ENCODE results near the gene CCDC186. TPM values are rescaled to one million over a fixed set of nuclear protein-coding genes. Genes with fewer than 3 reads are reported as not detected.

The CCDC186 gene
- total and polyA plus RNA-seq, 2 of the 4 experiments (the other 2 are of a cell fraction) = 3.0 to 6.1 TPM

DNA sequence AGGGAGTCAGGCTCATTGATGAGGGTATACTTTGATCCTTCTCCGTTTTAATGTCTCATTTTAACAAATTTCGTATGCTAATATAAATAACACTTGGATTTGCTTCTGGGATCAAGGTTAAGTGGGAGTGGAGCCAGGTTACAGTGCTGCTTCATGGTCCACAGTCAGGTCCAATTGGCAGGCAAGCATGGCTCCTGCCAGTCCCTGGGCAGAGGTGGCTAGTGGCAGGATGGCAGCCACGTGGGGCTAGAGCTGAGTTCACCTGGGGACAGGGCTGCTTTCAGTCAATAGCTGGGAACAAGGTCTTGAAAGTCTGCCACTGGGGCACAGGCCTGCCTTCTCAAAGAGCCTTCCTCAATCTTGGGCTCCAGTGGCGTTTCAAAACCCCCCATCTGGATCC lies 49.1 kb upstream of the CCDC186 start:
- H3K27me3 ChIP-seq (ENCODE audit: control insufficient read depth, insufficient read depth, low read length) = peaks cover 18% of the 10 kb centered on the region
- CTCF ChIA-PET = no interaction called here

More for the DNA sequence above, 49.1 kb upstream of the CCDC186 start:
- Histone ChIP-seq H3K79me1 (ENCODE audit: low read depth in 1 of 2, low read length in 2 of 2) (no peaks in the 10 kb centered on the region), H2AFZ (replicated peaks; ENCODE audit: low read length, poor library complexity) (no peak overlapping the region), H4K20me1 (ENCODE audit: insufficient read depth, low read length) (no peaks in the 10 kb centered on the region), H4K8ac (ENCODE audit: low read depth in 2 of 2, low read length in 2 of 2) (no peak overlapping the region), H2BK5ac (ENCODE audit: low read depth, low read length, poor library complexity, severe bottlenecking) (no peak overlapping the region), H2AK9ac (replicated peaks; ENCODE audit: low read depth, low read length, poor library complexity) (no peak overlapping the region), H3K14ac (replicated peaks; ENCODE audit: low read depth, low read length) (no peak overlapping the region), H2BK120ac (ENCODE audit: low read depth, low read length) (no peak overlapping the region), H2AK5ac (ENCODE audit: low read depth, low read length) (no peak overlapping the region), H3K27ac (ENCODE audit: insufficient read depth, low read length) (no peak overlapping the region), H3K4me3 (ENCODE audit: insufficient read depth, low read depth, low read length) (no peak overlapping the region), H3K9me1 (ENCODE audit: insufficient read depth, low read length) (no peaks in the 10 kb centered on the region), H3K4me2 (ENCODE audit: low read depth, low read length) (no peak overlapping the region), H4K5ac (ENCODE audit: low read depth, low read length) (no peak overlapping the region), H3K18ac (ENCODE audit: low read depth, low read length) (no peak overlapping the region), H3K9me3 (ENCODE audit: control insufficient read depth, insufficient read depth, low read length) (no peaks in the 10 kb centered on the region), H3K56ac (ENCODE audit: extremely low read depth, insufficient read depth, low read length) (no peak overlapping the region), H3K23ac (ENCODE audit: low read depth, low read length) (no peak overlapping the region), H2BK15ac (ENCODE audit: low read depth, low read length) (no peak overlapping the region), H3K4me1 (ENCODE audit: control insufficient read depth, insufficient read depth, low read length) (no peaks in the 10 kb centered on the region), H3K36me3 (ENCODE audit: control insufficient read depth, insufficient read depth, low read length) (no peaks in the 10 kb centered on the region), H3K9ac (ENCODE audit: low read depth, low read length) (no peak overlapping the region), H3K4ac (ENCODE audit: low read depth, low read length) (no peak overlapping the region), H4K91ac (ENCODE audit: insufficient read depth, low read depth, low read length) (no peak overlapping the region), H2BK20ac (ENCODE audit: low read depth, low read length) (no peak overlapping the region)
- ATAC-seq (ENCODE audit: low read depth) (no peak), DNase-seq (no peak)
- POLR2A ChIA-PET (ENCODE audit: unreplicated experiment) = no interaction called here
- in situ Hi-C loops (cut with MboI; ENCODE audit: low sequenced_read_pairs) = no loop called here
- intact Hi-C loops (cut with micrococcal nuclease) = no loop called here
- no CpG with 5 or more reads among the region's 4 CpGs for WGBS, 2 experiments (ENCODE audit: extremely low coverage in 2 of 2, insufficient read length in 1 of 2)
- TF ChIP-seq NFE2L2 (IDR thresholded peaks at IDR 0.05; ENCODE audit: low read depth, low read length) = no peak
- no peak for TF ChIP-seq POLR2A (IDR thresholded peaks at IDR 0.05; ENCODE audit: low read depth, low read length)
- no peak for TF ChIP-seq MAFK (IDR thresholded peaks at IDR 0.05; ENCODE audit: low read depth, low read length)
- no peak for TF ChIP-seq MXI1 (IDR thresholded peaks at IDR 0.05; ENCODE audit: borderline replicate concordance, low read depth, low read length)
- TF ChIP-seq MAZ (IDR thresholded peaks at IDR 0.05; ENCODE audit: borderline replicate concordance, low read depth, low read length) = no peak
- no peak for TF ChIP-seq FOS (IDR thresholded peaks at IDR 0.05; ENCODE audit: low read depth, low read length)
- TF ChIP-seq RFX5 (IDR thresholded peaks at IDR 0.05; ENCODE audit: low read depth, low read length) = no peak
- TF ChIP-seq CHD1 (IDR thresholded peaks at IDR 0.05; ENCODE audit: low read depth, low read length) = no peak
- TF ChIP-seq ELK1 (IDR thresholded peaks at IDR 0.05; ENCODE audit: borderline replicate concordance, low read depth, low read length) = no peak
- TF ChIP-seq, protein P1, sequence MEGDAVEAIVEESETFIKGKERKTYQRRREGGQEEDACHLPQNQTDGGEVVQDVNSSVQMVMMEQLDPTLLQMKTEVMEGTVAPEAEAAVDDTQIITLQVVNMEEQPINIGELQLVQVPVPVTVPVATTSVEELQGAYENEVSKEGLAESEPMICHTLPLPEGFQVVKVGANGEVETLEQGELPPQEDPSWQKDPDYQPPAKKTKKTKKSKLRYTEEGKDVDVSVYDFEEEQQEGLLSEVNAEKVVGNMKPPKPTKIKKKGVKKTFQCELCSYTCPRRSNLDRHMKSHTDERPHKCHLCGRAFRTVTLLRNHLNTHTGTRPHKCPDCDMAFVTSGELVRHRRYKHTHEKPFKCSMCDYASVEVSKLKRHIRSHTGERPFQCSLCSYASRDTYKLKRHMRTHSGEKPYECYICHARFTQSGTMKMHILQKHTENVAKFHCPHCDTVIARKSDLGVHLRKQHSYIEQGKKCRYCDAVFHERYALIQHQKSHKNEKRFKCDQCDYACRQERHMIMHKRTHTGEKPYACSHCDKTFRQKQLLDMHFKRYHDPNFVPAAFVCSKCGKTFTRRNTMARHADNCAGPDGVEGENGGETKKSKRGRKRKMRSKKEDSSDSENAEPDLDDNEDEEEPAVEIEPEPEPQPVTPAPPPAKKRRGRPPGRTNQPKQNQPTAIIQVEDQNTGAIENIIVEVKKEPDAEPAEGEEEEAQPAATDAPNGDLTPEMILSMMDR (conservative IDR thresholded peaks at IDR 0.05; ENCODE audit: low read depth, low read length) = no peak
- TF ChIP-seq RCOR1 (IDR thresholded peaks at IDR 0.05; ENCODE audit: insufficient replicate concordance, low read length) = no peak
- no peak for TF ChIP-seq CEBPB (IDR thresholded peaks at IDR 0.05; ENCODE audit: low read depth, low read length)
- TF ChIP-seq RAD21 (IDR thresholded peaks at IDR 0.05; ENCODE audit: low read length) = no peak
- TF ChIP-seq SMC3 (IDR thresholded peaks at IDR 0.05; ENCODE audit: low read depth, low read length) = no peak
- BruUV-seq (replicated peaks) = no TSS peak
- dilution Hi-C loops (cut with HindIII; ENCODE audit: low sequenced_read_pairs, unreplicated experiment) = no loop called here
